ENCODE data around the gene CHGA. TPM values are rescaled to one million over a fixed set of nuclear protein-coding genes. Genes with fewer than 3 reads are reported as not detected.

CHGA gene
- total RNA-seq, 2 experiments from 2014 or later = not detected

- H3K27me3 Mint-ChIP-seq = no peaks in the 10 kb centered on the region
- peaks cover 14% of the 10 kb centered on the region for H3K36me3 Mint-ChIP-seq
- no peak overlapping the region for H3K4me3 Mint-ChIP-seq
- H3K27ac Mint-ChIP-seq = peak overlapping the region; percentile 66
- H3K9me3 Mint-ChIP-seq = peaks cover 3% of the 10 kb centered on the region
- no peak for DNase-seq
- peaks cover 11% of the 10 kb centered on the region for H3K4me1 Mint-ChIP-seq
These were observed 44.5 kb downstream of the CHGA start for GRCh38 chr14:92967346-92967926.

- peaks cover 15% of the 10 kb centered on the region for H3K4me1 Mint-ChIP-seq
- no peak for DNase-seq
- H3K9me3 Mint-ChIP-seq = peaks cover 3% of the 10 kb centered on the region
- peaks cover 21% of the 10 kb centered on the region for H3K36me3 Mint-ChIP-seq
- no peak overlapping the region for H3K4me3 Mint-ChIP-seq
- no peaks in the 10 kb centered on the region for H3K27me3 Mint-ChIP-seq
- H3K27ac Mint-ChIP-seq = no peak overlapping the region
These were observed 45.5 kb downstream of the CHGA start for GRCh38 chr14:92968291-92969020.

GRCh38 chr14:92969430-92969829, 46.5 kb downstream of the CHGA start:
- no peak for DNase-seq
- H3K36me3 Mint-ChIP-seq = peaks cover 26% of the 10 kb centered on the region
- H3K27ac Mint-ChIP-seq = no peak overlapping the region
- H3K4me1 Mint-ChIP-seq = peaks cover 15% of the 10 kb centered on the region
- no peak overlapping the region for H3K4me3 Mint-ChIP-seq
- peaks cover 3% of the 10 kb centered on the region for H3K9me3 Mint-ChIP-seq
- no peaks in the 10 kb centered on the region for H3K27me3 Mint-ChIP-seq

GRCh38 chr14:92969871-92970270, 46.9 kb downstream of the CHGA start:
- peaks cover 3% of the 10 kb centered on the region for H3K9me3 Mint-ChIP-seq

GRCh38 chr14:92970271-92970670, 47.3 kb downstream of the CHGA start:
- H3K36me3 Mint-ChIP-seq = peaks cover 33% of the 10 kb centered on the region
- H3K9me3 Mint-ChIP-seq = peaks cover 3% of the 10 kb centered on the region
- H3K4me3 Mint-ChIP-seq = no peak overlapping the region
- no peak overlapping the region for H3K27ac Mint-ChIP-seq
- no peaks in the 10 kb centered on the region for H3K27me3 Mint-ChIP-seq
- H3K4me1 Mint-ChIP-seq = peaks cover 14% of the 10 kb centered on the region
- DNase-seq = no peak

More at GRCh38 chr14:92969871-92970270, 46.9 kb downstream of the CHGA start:
- Mint-ChIP-seq H3K27me3 (no peaks in the 10 kb centered on the region), H3K36me3 (peaks cover 30% of the 10 kb centered on the region), H3K4me3 (no peak overlapping the region), H3K27ac (no peak overlapping the region), H3K4me1 (peaks cover 15% of the 10 kb centered on the region)
- no peak for DNase-seq

- DNase-seq = no peak
- H3K27me3 Mint-ChIP-seq = no peaks in the 10 kb centered on the region
- peaks cover 11% of the 10 kb centered on the region for H3K9me3 Mint-ChIP-seq
- peaks cover 13% of the 10 kb centered on the region for H3K4me1 Mint-ChIP-seq
- H3K4me3 Mint-ChIP-seq = no peak overlapping the region
- no peak overlapping the region for H3K27ac Mint-ChIP-seq
- H3K36me3 Mint-ChIP-seq = peaks cover 48% of the 10 kb centered on the region
These were observed 48.7 kb downstream of the CHGA start for GRCh38 chr14:92971601-92972180.

- Mint-ChIP-seq H3K4me1 (peaks cover 4% of the 10 kb centered on the region), H3K27me3 (no peaks in the 10 kb centered on the region), H3K27ac (no peak overlapping the region), H3K36me3 (peaks cover 56% of the 10 kb centered on the region), H3K4me3 (no peak overlapping the region), H3K9me3 (peaks cover 23% of the 10 kb centered on the region)
- peak; percentile 41 for DNase-seq
These were observed 50.4 kb downstream of the CHGA start for GRCh38 chr14:92973261-92973797.

GRCh38 chr14:92973798-92974372, 50.9 kb downstream of the CHGA start:
- no peak overlapping the region for H3K4me3 Mint-ChIP-seq
- no peak overlapping the region for H3K27ac Mint-ChIP-seq
- peaks cover 26% of the 10 kb centered on the region for H3K9me3 Mint-ChIP-seq
- DNase-seq = no peak
- H3K4me1 Mint-ChIP-seq = peaks cover 4% of the 10 kb centered on the region
- no peaks in the 10 kb centered on the region for H3K27me3 Mint-ChIP-seq
- H3K36me3 Mint-ChIP-seq = peaks cover 62% of the 10 kb centered on the region

- Mint-ChIP-seq H3K27me3 (no peaks in the 10 kb centered on the region), H3K4me3 (no peak overlapping the region), H3K36me3 (peaks cover 64% of the 10 kb centered on the region), H3K9me3 (peaks cover 34% of the 10 kb centered on the region), H3K27ac (no peak overlapping the region), H3K4me1 (peaks cover 4% of the 10 kb centered on the region)
- no peak for DNase-seq
These were observed 51.8 kb downstream of the CHGA start for GRCh38 chr14:92974541-92975345.

GRCh38 chr14:92976268-92976667, 53.3 kb downstream of the CHGA start:
- Mint-ChIP-seq H3K27me3 (no peaks in the 10 kb centered on the region), H3K4me1 (peaks cover 4% of the 10 kb centered on the region), H3K4me3 (no peak overlapping the region), H3K9me3 (peaks cover 41% of the 10 kb centered on the region), H3K27ac (no peak overlapping the region), H3K36me3 (peaks cover 79% of the 10 kb centered on the region)
- DNase-seq = no peak

- Mint-ChIP-seq H3K9me3 (peaks cover 45% of the 10 kb centered on the region), H3K4me1 (no peaks in the 10 kb centered on the region), H3K27me3 (no peaks in the 10 kb centered on the region), H3K27ac (no peak overlapping the region), H3K4me3 (no peak overlapping the region), H3K36me3 (peaks cover 91% of the 10 kb centered on the region)
- DNase-seq = no peak
These were observed 55.5 kb downstream of the CHGA start for GRCh38 chr14:92978229-92979021.

GRCh38 chr14:92980866-92981265, 57.9 kb downstream of the CHGA start:
- Mint-ChIP-seq H3K4me1 (peaks cover 4% of the 10 kb centered on the region), H3K4me3 (no peak overlapping the region), H3K9me3 (peaks cover 43% of the 10 kb centered on the region), H3K36me3 (peaks cover 79% of the 10 kb centered on the region), H3K27ac (no peak overlapping the region), H3K27me3 (no peaks in the 10 kb centered on the region)
- DNase-seq = no peak

GRCh38 chr14:92981726-92982125, 58.8 kb downstream of the CHGA start:
- no peak overlapping the region for H3K4me3 Mint-ChIP-seq
- no peak for DNase-seq
- H3K9me3 Mint-ChIP-seq = peaks cover 36% of the 10 kb centered on the region
- no peaks in the 10 kb centered on the region for H3K27me3 Mint-ChIP-seq
- peaks cover 70% of the 10 kb centered on the region for H3K36me3 Mint-ChIP-seq
- peaks cover 4% of the 10 kb centered on the region for H3K4me1 Mint-ChIP-seq
- H3K27ac Mint-ChIP-seq = no peak overlapping the region

- Mint-ChIP-seq H3K4me3 (no peak overlapping the region), H3K27ac (no peak overlapping the region), H3K9me3 (peaks cover 25% of the 10 kb centered on the region), H3K27me3 (no peaks in the 10 kb centered on the region), H3K4me1 (peaks cover 4% of the 10 kb centered on the region), H3K36me3 (peaks cover 58% of the 10 kb centered on the region)
- DNase-seq = no peak
These were observed 60.0 kb downstream of the CHGA start for GRCh38 chr14:92982956-92983355.

All from activated naive CD8-positive, alpha-beta T cell treated with anti-CD3 and anti-CD28 coated beads for 36 hours (primary cell).